K562 (cell line): ENCODE data around the gene CHERP. TPM values are rescaled to one million over a fixed set of nuclear protein-coding genes. Genes with fewer than 3 reads are reported as not detected.

ENCODE experiments used
- ATAC-seq: fragments of 200-7000 bp; cut with Tn5 transposase; 3 replicates; pipeline ENCODE4 v1.9.1; 2020; ENCODE audit warnings: moderate library complexity
- BruUV-seq: library from RNA; stranded (reverse); fragments of 400-500 nt; replicated peaks from 2 replicates; lab custom pipeline; 2021; lab: Mats Ljungman, UMichigan
- CTCF ChIA-PET: fragments of 300-600 bp; formaldehyde crosslinking; extraction: SDS; loops from one replicate; lab custom pipeline; 2021; ENCODE audit warnings: low intra/inter-chr PET ratio; lab: Yijun Ruan, JAX
- POLR2A ChIA-PET: fragments of 300-600, 350-650 bp; sonication (Branson Sonifier 250); formaldehyde crosslinking; extraction: SDS; loops from one replicate; lab custom pipeline; 2021; ENCODE audit warnings: antibody characterized with exemption, inconsistent platforms; lab: Yijun Ruan, JAX
- DNase-seq, 4 experiments: peaks; one replicate each; pipeline versions ENCODE4 v3.0.0 to v3.0.0-alpha.2; 2011 to 2018; ENCODE audit warnings: low spot score in 3 of 4, mixed read lengths in 3 of 4; ENCODE audit errors: extremely low read depth in 1 of 4
- FAIRE-seq: peaks from 2 replicates; lab custom pipeline; 2011; peaks lifted over from hg19 to GRCh38; lab: Jason Lieb, UNC
- H2AFZ ChIP-seq: 2 replicates; pipeline ENCODE4 v1.6.0; 2011; ENCODE audit warnings: low read depth, low read length, control low read depth, inconsistent platforms
- H3K27ac ChIP-seq: fragments of 200-600 bp; 3 replicates; pipeline ENCODE4 v1.8.0; 2011; ENCODE audit warnings: low read depth, mild to moderate bottlenecking, control low read depth, inconsistent platforms, low read length, moderate library complexity, mixed read lengths; ENCODE audit errors: extremely low read depth
- H3K27me3 ChIP-seq, 2 experiments: fragments of 300-600 bp in 1 of 2; 2 replicates in 1 of 2; 3 replicates in 1 of 2; pipeline versions ENCODE4 v1.6.0 to v1.8.0; 2011; ENCODE audit warnings: inconsistent platforms in 2 of 2, low read length in 2 of 2, mild to moderate bottlenecking in 1 of 2, mixed read lengths in 1 of 2, moderate library complexity in 1 of 2; ENCODE audit not compliant: control insufficient read depth in 2 of 2, insufficient read depth in 2 of 2
- H3K36me3 ChIP-seq: fragments of 300-600 bp; 3 replicates; pipeline ENCODE4 v1.8.0; 2011; ENCODE audit warnings: mild to moderate bottlenecking, low read length, inconsistent platforms; ENCODE audit not compliant: control insufficient read depth, insufficient read depth
- H3K4me1 ChIP-seq, 2 experiments: fragments of 200-600 bp in 1 of 2; replicated peaks in 1 of 2; 2 replicates in 1 of 2; 3 replicates in 1 of 2; pipeline versions ENCODE4 v1.5.1 to v1.8.0; 2011; ENCODE audit warnings: inconsistent platforms in 2 of 2, low read length in 2 of 2, mild to moderate bottlenecking in 1 of 2, mixed read lengths in 1 of 2, moderate library complexity in 1 of 2; ENCODE audit not compliant: control insufficient read depth in 2 of 2, insufficient read depth in 2 of 2
- H3K4me2 ChIP-seq: 2 replicates; pipeline ENCODE4 v1.6.1; 2011; ENCODE audit warnings: low read length, control low read depth, inconsistent platforms, mixed read lengths; ENCODE audit not compliant: insufficient read depth
- H3K4me3 ChIP-seq: fragments of 200-600 bp; sonication (generic), shearing (Covaris generic); 2 replicates; pipeline ENCODE4 v1.5.1; 2016; ENCODE audit warnings: control low read depth, inconsistent platforms
- H3K79me2 ChIP-seq: fragments of 200-600 bp; 3 replicates; pipeline ENCODE4 v1.8.0; 2011; ENCODE audit warnings: low read length, inconsistent platforms; ENCODE audit not compliant: control insufficient read depth, insufficient read depth
- H3K9ac ChIP-seq, 2 experiments: 2 replicates each; pipeline versions ENCODE4 v1.6.0 to v1.6.1; 2011; ENCODE audit warnings: low read depth in 2 of 2, low read length in 2 of 2, control low read depth in 1 of 2, inconsistent platforms in 1 of 2, mild to moderate bottlenecking in 1 of 2, mixed read lengths in 1 of 2; ENCODE audit not compliant: insufficient read depth in 1 of 2
- H3K9me1 ChIP-seq: one replicate; pipeline ENCODE4 v1.6.0; 2011; ENCODE audit warnings: inconsistent platforms, mild to moderate bottlenecking, low read length, moderate library complexity; ENCODE audit not compliant: control insufficient read depth, insufficient read depth
- H3K9me3 ChIP-seq: replicated peaks from 2 replicates; pipeline ENCODE4 v1.5.1; 2011; ENCODE audit warnings: low read depth, low read length, inconsistent platforms; ENCODE audit not compliant: control insufficient read depth, insufficient read depth
- H4K20me1 ChIP-seq: replicated peaks from 2 replicates; pipeline ENCODE4 v1.6.1; 2011; ENCODE audit warnings: low read length, inconsistent platforms, mixed read lengths; ENCODE audit not compliant: control insufficient read depth, insufficient read depth
- CREB1 ChIP-seq, 2 experiments: sonication (generic) in 1 of 2; formaldehyde crosslinking in 1 of 2; IDR thresholded peaks; 2 replicates each; pipeline versions ENCODE4 v1.6.1 to v1.8.0; 2012 to 2022; ENCODE audit warnings: inconsistent platforms in 1 of 2, mild to moderate bottlenecking in 1 of 2, missing genetic modification reagents in 1 of 2, moderate library complexity in 1 of 2
- FOXK2 ChIP-seq, 2 experiments: fragments of 450-650 bp; IDR thresholded peaks in 1 of 2; conservative IDR thresholded peaks in 1 of 2; 2 replicates each; pipeline ENCODE4 v1.6.1; 2016; ENCODE audit warnings: low read depth in 2 of 2, mild to moderate bottlenecking in 1 of 2
- GATAD2B ChIP-seq: fragments of 450-650 bp; IDR thresholded peaks from 2 replicates; pipeline ENCODE4 v1.6.1; 2017; ENCODE audit warnings: mild to moderate bottlenecking, borderline replicate concordance
- KLF1 ChIP-seq: fragments of 450-650 bp; IDR thresholded peaks from 2 replicates; pipeline ENCODE4 v1.6.1; 2016; ENCODE audit warnings: missing genetic modification characterization, missing compliant biosample characterization
- PPARD ChIP-seq: fragments of 250-450 bp; sonication (Bioruptor Pico); IDR thresholded peaks from 2 replicates; pipeline ENCODE4 v1.8.0; 2022; ENCODE audit warnings: inconsistent platforms, mild to moderate bottlenecking, moderate library complexity
- STAT5A ChIP-seq: IDR thresholded peaks from 2 replicates; pipeline ENCODE4 v1.6.1; 2012; ENCODE audit warnings: low read length, inconsistent platforms, borderline replicate concordance
- TBL1XR1 ChIP-seq, 2 experiments: IDR thresholded peaks; 2 replicates each; pipeline ENCODE4 v1.6.1; 2012; ENCODE audit warnings: improper control_type of control experiment in 2 of 2, low read length in 2 of 2, mild to moderate bottlenecking in 1 of 2
- ZNF253 ChIP-seq: fragments of 250-450 bp; sonication (Bioruptor Pico); conservative IDR thresholded peaks from 2 replicates; pipeline ENCODE4 v1.6.1; 2021; ENCODE audit warnings: mild to moderate bottlenecking
- ZNF282 ChIP-seq: sonication (generic); formaldehyde crosslinking; IDR thresholded peaks from 2 replicates; pipeline ENCODE4 v1.8.1; 2023; ENCODE audit warnings: missing genetic modification reagents
- ZNF324 ChIP-seq: fragments of 250-450 bp; sonication (Bioruptor Pico); IDR thresholded peaks from 2 replicates; pipeline ENCODE4 v1.4.0; 2020; ENCODE audit warnings: mild to moderate bottlenecking
- ZNF707 ChIP-seq: fragments of 250-450 bp; sonication (Bioruptor Pico); conservative IDR thresholded peaks from 2 replicates; pipeline ENCODE4 v1.8.0; 2022; ENCODE audit warnings: inconsistent platforms, mild to moderate bottlenecking, moderate library complexity
- ZNF76 ChIP-seq: fragments of 250-450 bp; sonication (Bioruptor Pico); IDR thresholded peaks from 2 replicates; pipeline ENCODE4 v1.4.0; 2020; ENCODE audit warnings: mild to moderate bottlenecking, moderate library complexity, borderline replicate concordance
- in situ Hi-C: fragments of 300-500 bp; cut with MboI; formaldehyde crosslinking; loops from 4 replicates; pipeline ENCODE4 v1.15.0; 2018; ENCODE audit warnings: inconsistent platforms, mixed read lengths
- intact Hi-C: fragments of 100-400 bp; cut with micrococcal nuclease; formaldehyde crosslinking; loops from 2 replicates; pipeline ENCODE4 v1.14.2; 2022
- polyA plus RNA-seq, 8 experiments: library from polyadenylated mRNA; depleted of rRNA in 4 of 8; stranded (reverse) in 5 of 8; unstranded in 3 of 8; fragments of >200 nt; fragmentation: Nextera tagmentation in 2 of 8; fragmentation: Illumina TruSeq in 1 of 8; extraction: Ambion mirVana in 2 of 8; extraction: Trizol in 1 of 8; gene quantifications; 2 replicates each; pipeline versions ENCODE4 v1.2.1 to v1.2.3, GENCODE V29; 2011 to 2014; ENCODE audit warnings: inconsistent platforms in 1 of 8, missing spikeins in 1 of 8
- total RNA-seq, 7 experiments: library from RNA; depleted of rRNA in 6 of 7; stranded (reverse); fragments of >200 nt in 6 of 7; fragmentation: Illumina TruSeq in 2 of 7; extraction: Trizol in 2 of 7; gene quantifications; 2 replicates each; pipeline versions ENCODE4 v1.2.1 to v1.2.3, GENCODE V29; 2011 to 2021; ENCODE audit warnings: low replicate concordance in 1 of 7
- TF ChIP-seq, protein P1 (sequence below): fragments of 250-450 bp; sonication (Bioruptor Pico); IDR thresholded peaks from 2 replicates; pipeline ENCODE4 v1.4.0; 2020; ENCODE audit warnings: mild to moderate bottlenecking, moderate library complexity
- TF ChIP-seq, protein P2 (sequence below): sonication (generic); formaldehyde crosslinking; IDR thresholded peaks from 2 replicates; pipeline ENCODE4 v1.8.0; 2022; ENCODE audit warnings: mild to moderate bottlenecking, missing genetic modification reagents

CHERP gene
- total and polyA plus RNA-seq, 9 of the 15 experiments (the other 6 are each of a cell fraction or from before 2014, with no cell fraction given), result 0.60 to 85.1 (median 7.8) TPM

- H3K4me3 ChIP-seq, result peak overlapping the region; percentile 60
- H3K9me1 ChIP-seq, result peaks cover 4% of the 10 kb centered on the region
- H3K4me2 ChIP-seq, result peak overlapping the region; percentile 90
- CTCF ChIA-PET, result no interaction called here
- H3K9ac ChIP-seq, result peak overlapping the region in 1 of 2 experiments; percentile 98; a peak in 1 of 4 replicates
- intact Hi-C loops, result no loop called here
- no TSS peak for BruUV-seq
- in situ Hi-C loops, result no loop called here
- H3K79me2 ChIP-seq, result peaks cover 85% of the 10 kb centered on the region
- no peaks in the 10 kb centered on the region for H3K9me3 ChIP-seq
- 0 out of 2 replicates have a peak, but pooled peaks cover 10% of the 10 kb centered on the region for H4K20me1 ChIP-seq
- peaks cover 69% of the 10 kb centered on the region for H3K36me3 ChIP-seq
- no peak overlapping the region; the same call in 2 of the 3 replicates for H3K27ac ChIP-seq
- no peak for ATAC-seq
- POLR2A ChIA-PET, result interaction anchor here (0.5 to 2.3 kb wide), 11 partner anchors 8 to 55 kb away, joined by 3 to 9 read pairs (median 4); no protein-coding TSS in a partner anchor
- no peak for FAIRE-seq
- H3K4me1 ChIP-seq, result peaks cover 22 to 37% of the 10 kb centered on the region in 2 experiments; a peak in 4 of 5 replicates
- no peak for DNase-seq
- H2AFZ ChIP-seq, result no peak overlapping the region
- no peaks in the 10 kb centered on the region for H3K27me3 ChIP-seq
- no peak for TF ChIP-seq KLF1
- TF ChIP-seq, protein P1, sequence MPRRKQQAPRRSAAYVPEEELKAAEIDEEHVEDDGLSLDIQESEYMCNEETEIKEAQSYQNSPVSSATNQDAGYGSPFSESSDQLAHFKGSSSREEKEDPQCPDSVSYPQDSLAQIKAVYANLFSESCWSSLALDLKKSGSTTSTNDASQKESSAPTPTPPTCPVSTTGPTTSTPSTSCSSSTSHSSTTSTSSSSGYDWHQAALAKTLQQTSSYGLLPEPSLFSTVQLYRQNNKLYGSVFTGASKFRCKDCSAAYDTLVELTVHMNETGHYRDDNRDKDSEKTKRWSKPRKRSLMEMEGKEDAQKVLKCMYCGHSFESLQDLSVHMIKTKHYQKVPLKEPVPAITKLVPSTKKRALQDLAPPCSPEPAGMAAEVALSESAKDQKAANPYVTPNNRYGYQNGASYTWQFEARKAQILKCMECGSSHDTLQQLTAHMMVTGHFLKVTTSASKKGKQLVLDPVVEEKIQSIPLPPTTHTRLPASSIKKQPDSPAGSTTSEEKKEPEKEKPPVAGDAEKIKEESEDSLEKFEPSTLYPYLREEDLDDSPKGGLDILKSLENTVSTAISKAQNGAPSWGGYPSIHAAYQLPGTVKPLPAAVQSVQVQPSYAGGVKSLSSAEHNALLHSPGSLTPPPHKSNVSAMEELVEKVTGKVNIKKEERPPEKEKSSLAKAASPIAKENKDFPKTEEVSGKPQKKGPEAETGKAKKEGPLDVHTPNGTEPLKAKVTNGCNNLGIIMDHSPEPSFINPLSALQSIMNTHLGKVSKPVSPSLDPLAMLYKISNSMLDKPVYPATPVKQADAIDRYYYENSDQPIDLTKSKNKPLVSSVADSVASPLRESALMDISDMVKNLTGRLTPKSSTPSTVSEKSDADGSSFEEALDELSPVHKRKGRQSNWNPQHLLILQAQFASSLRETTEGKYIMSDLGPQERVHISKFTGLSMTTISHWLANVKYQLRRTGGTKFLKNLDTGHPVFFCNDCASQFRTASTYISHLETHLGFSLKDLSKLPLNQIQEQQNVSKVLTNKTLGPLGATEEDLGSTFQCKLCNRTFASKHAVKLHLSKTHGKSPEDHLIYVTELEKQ (CRISPR knock-in tag), result no peak
- no peak for TF ChIP-seq FOXK2 (conservative IDR thresholded peaks at IDR 0.05 in 1 of 2, IDR thresholded peaks at IDR 0.05 in 1 of 2; ENCODE audit: low read depth in 2 of 2)
- no peak for TF ChIP-seq ZNF282
- TF ChIP-seq ZNF76 (CRISPR knock-in tag), result no peak
- TF ChIP-seq CREB1 (IDR thresholded peaks at IDR 0.05), result no peak
- no peak for TF ChIP-seq CREB1 (CRISPR knock-in tag; IDR thresholded peaks at IDR 0.05)
- TF ChIP-seq PPARD, result no peak
- no peak for TF ChIP-seq TBL1XR1 (IDR thresholded peaks at IDR 0.05; ENCODE audit: low read length in 2 of 2)
- TF ChIP-seq, protein P2, sequence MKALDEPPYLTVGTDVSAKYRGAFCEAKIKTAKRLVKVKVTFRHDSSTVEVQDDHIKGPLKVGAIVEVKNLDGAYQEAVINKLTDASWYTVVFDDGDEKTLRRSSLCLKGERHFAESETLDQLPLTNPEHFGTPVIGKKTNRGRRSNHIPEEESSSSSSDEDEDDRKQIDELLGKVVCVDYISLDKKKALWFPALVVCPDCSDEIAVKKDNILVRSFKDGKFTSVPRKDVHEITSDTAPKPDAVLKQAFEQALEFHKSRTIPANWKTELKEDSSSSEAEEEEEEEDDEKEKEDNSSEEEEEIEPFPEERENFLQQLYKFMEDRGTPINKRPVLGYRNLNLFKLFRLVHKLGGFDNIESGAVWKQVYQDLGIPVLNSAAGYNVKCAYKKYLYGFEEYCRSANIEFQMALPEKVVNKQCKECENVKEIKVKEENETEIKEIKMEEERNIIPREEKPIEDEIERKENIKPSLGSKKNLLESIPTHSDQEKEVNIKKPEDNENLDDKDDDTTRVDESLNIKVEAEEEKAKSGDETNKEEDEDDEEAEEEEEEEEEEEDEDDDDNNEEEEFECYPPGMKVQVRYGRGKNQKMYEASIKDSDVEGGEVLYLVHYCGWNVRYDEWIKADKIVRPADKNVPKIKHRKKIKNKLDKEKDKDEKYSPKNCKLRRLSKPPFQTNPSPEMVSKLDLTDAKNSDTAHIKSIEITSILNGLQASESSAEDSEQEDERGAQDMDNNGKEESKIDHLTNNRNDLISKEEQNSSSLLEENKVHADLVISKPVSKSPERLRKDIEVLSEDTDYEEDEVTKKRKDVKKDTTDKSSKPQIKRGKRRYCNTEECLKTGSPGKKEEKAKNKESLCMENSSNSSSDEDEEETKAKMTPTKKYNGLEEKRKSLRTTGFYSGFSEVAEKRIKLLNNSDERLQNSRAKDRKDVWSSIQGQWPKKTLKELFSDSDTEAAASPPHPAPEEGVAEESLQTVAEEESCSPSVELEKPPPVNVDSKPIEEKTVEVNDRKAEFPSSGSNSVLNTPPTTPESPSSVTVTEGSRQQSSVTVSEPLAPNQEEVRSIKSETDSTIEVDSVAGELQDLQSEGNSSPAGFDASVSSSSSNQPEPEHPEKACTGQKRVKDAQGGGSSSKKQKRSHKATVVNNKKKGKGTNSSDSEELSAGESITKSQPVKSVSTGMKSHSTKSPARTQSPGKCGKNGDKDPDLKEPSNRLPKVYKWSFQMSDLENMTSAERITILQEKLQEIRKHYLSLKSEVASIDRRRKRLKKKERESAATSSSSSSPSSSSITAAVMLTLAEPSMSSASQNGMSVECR, result no peak
- no peak for TF ChIP-seq STAT5A
- no peak for TF ChIP-seq GATAD2B
- TF ChIP-seq ZNF707 (CRISPR knock-in tag), result no peak
- TF ChIP-seq ZNF253 (CRISPR knock-in tag), result no peak
- TF ChIP-seq ZNF324, result no peak
Observed at GRCh38 chr19:16573925-16574324, 31.7 kb upstream of the CHERP start.
